ENCODE results near the gene TMEM38B.

Gene TMEM38B, protein sequence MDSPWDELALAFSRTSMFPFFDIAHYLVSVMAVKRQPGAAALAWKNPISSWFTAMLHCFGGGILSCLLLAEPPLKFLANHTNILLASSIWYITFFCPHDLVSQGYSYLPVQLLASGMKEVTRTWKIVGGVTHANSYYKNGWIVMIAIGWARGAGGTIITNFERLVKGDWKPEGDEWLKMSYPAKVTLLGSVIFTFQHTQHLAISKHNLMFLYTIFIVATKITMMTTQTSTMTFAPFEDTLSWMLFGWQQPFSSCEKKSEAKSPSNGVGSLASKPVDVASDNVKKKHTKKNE

GRCh38 chr9:105694190-105694847 is at the start of gene TMEM38B:
TSS of gene TMEM38B (plus strand) at chr9:105694541. CDS start at chr9:105694661, 120 bp downstream.
- DNase-seq = peak; percentile 84

DNA sequence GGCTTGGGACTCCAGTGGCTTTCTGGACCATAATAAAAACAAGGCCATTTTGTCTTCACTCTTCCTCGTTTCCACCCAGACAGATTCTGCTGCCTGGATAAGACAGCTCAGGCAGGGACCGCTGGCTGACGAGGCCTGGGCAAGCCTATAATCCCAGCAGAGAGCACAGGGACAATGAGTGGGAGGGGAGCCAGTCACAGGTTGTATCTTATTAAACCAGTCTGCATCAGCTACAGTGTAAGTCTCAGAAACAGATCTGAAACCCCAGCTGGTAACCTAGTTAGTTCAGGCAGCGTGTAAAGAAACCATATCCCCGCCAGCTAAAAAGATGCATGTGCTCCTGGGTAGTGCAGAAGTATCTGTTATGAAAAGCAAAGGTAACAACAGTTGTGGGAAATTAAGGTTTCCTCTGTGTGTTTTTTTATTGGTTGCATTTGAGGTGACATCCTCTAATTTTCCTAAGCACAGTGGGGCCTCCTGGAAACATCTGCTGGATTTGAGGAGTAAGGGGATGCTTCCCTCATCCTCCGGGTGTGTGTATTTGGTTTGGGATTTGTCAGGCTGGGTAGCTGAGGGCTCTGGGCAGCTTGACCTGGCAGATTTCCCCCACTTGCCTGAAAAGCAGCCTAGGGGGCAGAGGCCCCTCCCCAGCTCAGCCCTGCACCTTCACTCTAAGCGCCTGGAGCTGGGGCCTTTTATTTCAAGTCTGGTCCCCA is 47.3 kb upstream of the TMEM38B start:
- no peak for DNase-seq

DNA sequence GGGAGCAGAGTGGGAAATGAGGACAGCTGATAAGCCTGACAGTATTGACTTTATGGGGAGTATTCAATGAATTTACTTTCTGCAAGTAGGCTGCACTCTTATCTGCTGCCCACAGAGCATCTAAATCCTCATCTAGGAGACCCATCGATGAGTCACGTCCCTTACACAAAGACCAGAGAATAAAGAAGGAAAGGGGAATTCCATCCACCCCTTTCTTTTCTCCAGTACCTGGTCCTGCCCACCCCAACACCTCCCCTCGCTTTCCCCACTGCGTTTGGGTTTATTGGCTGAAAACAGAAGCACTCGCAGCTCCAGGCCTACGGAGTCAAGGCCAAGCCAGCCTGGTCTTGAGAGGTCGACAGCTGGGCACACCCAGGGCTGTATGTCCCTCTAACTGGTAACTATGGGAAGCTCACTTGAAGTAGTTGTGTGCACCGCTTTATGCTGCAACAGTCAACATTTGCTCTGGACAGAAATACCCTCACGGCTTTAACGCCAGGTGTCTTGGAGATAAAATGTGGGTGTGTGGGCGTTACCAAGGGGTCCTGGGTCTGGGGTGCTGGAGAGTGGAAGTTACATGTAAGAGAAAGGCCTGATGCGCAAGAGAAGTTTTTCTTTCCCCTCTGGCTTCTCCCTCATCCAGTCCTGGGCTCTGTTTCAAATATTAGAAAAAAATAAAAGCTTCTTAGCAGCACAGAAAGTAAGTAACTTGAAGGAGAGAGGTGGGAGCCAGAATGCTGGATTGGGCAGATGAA is 46.6 kb upstream of the TMEM38B start:
- DNase-seq = no peak

- DNase-seq = no peak
Measured at GRCh38 chr9:105651806-105652205, 42.5 kb upstream of the TMEM38B start.

- no peak for DNase-seq
Measured at GRCh38 chr9:105656131-105656921, 38.0 kb upstream of the TMEM38B start.

DNA sequence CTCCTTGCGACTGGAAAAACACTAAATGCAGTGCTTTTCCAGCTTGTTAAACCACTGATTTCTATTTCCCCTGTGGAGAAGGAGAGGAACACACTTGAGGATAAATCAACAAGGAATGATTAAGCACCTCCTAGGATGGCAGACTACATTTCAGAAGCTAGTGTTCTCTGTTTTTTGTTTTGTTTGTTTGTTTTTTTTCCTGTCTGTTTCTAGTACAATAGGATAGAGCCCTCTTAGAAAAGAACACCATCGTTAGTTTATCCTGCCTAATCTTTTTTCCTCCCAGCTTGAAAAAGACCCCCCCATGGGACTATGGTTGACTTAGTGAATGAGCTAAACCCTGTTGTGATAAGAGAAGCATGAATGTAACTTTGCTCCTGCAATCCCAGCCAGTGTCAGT is 36.0 kb upstream of the TMEM38B start:
- no peak for DNase-seq

- DNase-seq = no peak
Measured at GRCh38 chr9:105661011-105661410, 33.3 kb upstream of the TMEM38B start.

DNA sequence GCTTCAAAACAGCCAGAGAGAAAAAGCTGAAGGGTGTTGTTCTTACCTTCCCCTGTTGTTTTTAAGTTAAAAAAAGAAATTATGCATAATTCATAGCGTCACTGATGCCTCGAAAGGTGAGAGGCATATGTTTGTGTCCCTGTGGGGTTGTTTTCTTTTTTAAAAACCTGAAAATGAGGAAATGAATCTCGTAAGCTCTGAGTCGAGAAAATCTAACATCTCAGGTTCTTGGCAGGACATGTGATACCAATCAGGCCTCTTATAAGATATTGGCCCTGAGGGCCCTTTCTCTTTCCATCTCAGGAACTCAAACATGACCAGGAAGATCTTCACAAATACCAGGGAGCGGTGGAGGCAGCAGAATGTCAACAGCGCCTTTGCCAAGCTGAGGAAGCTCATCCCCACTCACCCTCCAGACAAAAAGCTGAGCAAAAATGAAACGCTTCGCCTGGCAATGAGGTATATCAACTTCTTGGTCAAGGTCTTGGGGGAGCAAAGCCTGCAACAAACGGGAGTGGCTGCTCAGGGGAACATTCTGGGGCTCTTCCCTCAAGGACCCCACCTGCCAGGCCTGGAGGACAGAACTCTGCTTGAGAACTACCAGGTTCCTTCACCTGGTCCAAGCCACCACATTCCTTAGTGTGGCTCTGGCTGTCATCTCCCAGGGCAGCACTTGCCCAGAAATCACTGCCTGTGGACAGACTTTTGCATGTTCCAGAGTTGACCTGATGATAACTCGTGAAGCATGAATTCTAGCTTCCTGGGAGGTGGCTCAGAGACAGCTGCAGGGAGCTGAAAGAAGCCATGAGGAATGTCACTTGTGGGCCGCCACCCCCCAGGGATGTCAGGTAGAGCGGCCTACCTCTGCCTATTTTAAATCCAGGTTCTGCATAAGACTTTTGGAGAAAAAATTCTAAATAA is 31.9 kb upstream of the TMEM38B start, which contains the start of gene TAL2:
Gene TAL2, plus strand, starts transcription at position 274 of the 921 bp plus-strand sequence. Its CDS starts 40 bp downstream, at position 314.
- DNase-seq = no peak

GRCh38 chr9:105663914-105664313 is 30.4 kb upstream of the TMEM38B start:
- DNase-seq = no peak

- no peak for DNase-seq
Measured at GRCh38 chr9:105667867-105668266, 26.5 kb upstream of the TMEM38B start.

DNA sequence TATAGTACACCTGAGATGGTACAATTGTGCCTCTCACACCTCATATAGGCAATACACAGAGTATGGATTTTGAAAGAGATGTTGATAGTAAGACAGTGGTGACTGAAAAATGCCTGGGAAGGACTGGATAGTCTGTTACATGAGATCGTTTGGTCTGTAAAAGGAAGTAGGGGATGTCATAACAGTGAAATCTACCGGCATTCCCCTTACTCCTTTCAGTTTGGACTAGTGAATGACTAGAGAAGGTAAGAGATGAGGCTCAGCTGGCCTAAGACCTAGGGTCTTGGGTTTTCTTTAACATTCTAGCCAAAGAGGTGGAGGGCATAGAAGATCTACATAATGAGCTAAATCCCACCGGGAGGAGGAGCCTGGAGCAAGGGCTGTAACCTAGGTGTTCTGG is 24.0 kb upstream of the TMEM38B start:
- no peak for DNase-seq

- DNase-seq = no peak
Measured at GRCh38 chr9:105670775-105671174, 23.6 kb upstream of the TMEM38B start.

- no peak for DNase-seq
Measured at GRCh38 chr9:105672711-105673234, 21.6 kb upstream of the TMEM38B start.

DNA sequence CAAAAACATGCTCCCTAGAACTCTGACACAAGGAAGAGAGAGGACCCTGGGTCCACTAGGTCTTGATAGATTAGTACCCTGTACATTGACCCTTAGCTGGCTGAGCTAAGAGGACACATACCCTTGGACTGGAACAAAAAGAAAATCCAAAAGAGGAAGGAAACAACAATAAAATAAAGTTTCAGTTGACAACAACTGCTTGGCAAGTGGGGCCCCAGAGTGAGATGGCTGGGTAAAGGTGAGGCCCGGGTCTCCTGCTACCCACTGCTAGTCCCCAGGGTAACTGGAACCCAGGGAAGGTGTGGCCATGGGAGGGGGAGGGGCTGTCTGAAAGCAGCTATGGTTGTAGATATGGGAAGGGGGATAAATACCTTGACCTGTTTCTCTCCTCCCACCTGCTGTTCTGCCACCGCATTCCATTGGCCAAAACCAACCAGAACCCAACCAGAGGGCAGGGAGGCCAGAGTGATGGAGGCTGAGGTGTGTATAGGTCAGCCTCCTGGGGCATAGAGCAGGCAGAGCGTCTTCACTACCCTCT is 20.4 kb upstream of the TMEM38B start:
- no peak for DNase-seq

DNA sequence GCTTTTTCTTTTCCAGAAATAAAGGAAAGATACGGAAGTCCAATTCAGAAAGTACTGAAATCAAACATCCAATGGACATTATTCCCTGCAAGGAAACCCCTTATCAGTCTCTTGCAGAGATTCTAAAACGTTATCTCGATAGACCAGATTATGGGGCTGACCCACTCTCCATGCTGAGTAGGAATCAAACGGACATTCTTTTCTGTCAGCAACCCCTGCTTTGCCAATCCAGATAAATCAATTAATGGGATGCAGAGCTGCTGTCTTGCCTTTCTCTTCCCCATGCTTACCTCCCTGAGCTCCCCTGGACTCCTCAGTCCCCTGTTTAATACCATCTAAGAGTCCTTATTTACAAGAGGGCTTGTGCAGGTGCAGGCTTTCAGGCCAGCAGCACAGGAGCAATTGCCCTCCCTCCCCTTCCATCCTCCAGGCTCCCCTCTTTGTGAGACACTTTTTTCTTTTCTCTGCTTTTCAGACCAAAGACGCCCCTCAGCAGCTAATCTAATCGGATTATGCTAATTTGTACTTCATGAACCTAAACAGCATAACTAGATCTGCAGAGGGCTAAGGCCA is 17.9 kb upstream of the TMEM38B start:
- no peak for DNase-seq

DNA sequence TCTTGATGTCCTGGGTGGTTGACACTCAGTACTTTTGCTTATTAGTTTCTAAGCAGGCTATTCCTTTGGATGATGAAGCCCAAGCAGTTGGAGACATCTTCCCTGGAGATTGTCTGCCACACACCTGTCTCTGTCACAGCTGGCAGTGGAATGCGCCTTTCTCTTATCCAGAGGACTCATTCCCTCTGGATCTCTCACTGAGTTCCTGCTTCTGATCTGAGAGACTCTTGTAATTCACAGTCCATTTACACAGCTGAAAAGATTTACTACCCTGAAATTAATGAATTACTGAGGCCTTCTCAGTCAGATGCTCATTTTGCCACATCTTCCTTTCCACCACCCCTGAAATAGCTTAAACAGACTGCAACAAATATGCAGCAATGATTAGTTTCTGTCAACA is 16.2 kb upstream of the TMEM38B start:
- DNase-seq = no peak

- DNase-seq = no peak
Measured at GRCh38 chr9:105678781-105679180, 15.6 kb upstream of the TMEM38B start.

DNA sequence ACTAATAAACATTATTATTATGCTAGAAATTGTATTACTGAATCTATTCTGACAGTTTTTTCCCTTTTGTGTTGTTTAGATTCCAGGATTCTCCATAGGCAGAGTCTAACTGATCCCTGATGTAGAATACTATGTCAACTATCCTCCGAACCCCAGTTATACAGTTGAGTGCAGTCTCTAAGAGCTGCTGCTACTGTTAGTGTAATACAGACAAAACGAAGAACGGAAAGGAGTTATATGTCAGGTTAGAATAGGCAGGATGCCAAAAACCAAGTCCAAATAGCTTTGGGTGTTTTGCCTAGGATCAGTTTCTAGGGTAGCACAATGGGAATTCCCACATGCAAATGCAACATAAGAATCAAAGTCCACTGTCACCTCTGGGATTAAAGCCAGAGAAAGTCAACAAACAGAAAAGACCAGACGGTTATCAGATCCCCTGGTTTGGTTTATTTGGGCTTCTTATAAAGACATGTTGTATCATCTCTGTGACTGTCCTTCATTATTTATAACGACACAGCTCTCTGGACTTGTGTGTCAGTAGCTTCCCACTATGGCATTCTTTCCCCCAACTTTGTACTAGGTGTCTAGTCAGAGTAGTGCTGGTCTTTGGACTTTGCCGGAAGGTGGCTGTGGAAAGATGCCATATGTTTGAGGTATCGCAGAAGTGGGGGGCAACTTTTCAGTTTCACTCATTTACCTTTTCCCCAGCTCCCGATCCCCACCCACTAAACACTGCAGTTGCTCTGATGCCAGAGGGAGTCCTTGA is 14.9 kb upstream of the TMEM38B start:
- peak; percentile 37 for DNase-seq

DNA sequence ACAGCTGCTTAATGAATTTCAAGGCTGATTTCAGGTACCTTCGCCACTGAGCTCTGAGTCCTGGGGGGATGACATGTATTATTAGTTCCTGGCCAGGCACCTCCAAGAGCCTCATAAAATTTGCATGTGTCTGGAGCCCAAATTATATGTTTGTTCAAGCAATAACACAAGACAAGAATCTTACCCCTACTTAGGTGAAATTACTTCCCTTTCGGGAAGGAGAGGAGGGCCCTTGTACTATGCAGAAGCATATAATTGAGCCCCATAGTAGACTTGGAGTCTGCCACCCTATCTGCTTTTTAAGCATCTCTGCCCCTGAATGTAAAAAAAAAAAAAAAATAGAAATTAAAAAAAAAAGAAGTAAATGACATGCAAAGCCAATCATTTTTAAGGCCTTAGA is 13.0 kb upstream of the TMEM38B start:
- DNase-seq = no peak
